KBM-7 (cell line): ENCODE results near the gene EHBP1.

Experiments used
- DNase-seq: peaks from one replicate; pipeline ENCODE4 v3.0.0-alpha.2; 2015
- in situ Hi-C: fragments of 300-500 bp; cut with MboI; formaldehyde crosslinking; loops from 2 replicates; pipeline ENCODE4 v1.14.3; 2020; ENCODE audit warnings: low sequenced_read_pairs, low pct_unique_long_range_greater_than_20kb, mixed read lengths

The EHBP1 gene

GRCh38 chr2:63023444-63023843 is 317.9 kb downstream of the EHBP1 start:
- in situ Hi-C loops = no loop called here

GRCh38 chr2:63027220-63027619 is 321.7 kb downstream of the EHBP1 start:
- no peak for DNase-seq
- in situ Hi-C loops = no loop called here

More at GRCh38 chr2:63023444-63023843, 317.9 kb downstream of the EHBP1 start:
- peak; percentile 79 for DNase-seq

- DNase-seq = no peak
- in situ Hi-C loops = no loop called here
These were observed 323.5 kb downstream of the EHBP1 start for GRCh38 chr2:63029058-63029457.

- DNase-seq = no peak
- in situ Hi-C loops = no loop called here
These were observed 329.0 kb downstream of the EHBP1 start for GRCh38 chr2:63034526-63034925.

DNA sequence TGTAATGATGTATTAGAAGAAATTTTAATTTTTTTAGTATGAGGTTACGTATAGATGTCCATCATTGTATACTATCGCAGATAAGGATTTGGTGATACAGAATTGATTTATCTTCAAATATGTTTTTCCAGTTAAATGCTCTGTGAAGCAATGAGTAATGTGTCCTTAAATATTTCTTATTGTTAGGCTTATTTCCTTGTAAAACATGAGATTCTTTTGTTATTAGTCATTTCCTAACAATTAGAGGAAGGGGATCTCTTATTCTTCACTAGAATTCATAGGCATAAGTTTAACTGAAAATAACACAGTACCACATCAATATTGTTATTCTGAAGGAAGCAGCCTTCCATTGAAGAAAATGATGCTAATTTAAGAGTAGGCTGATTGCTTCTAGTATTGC is 329.7 kb downstream of the EHBP1 start:
- in situ Hi-C loops = no loop called here
- DNase-seq = no peak

GRCh38 chr2:63035660-63036059 is 330.1 kb downstream of the EHBP1 start:
- DNase-seq = no peak
- in situ Hi-C loops = no loop called here

- in situ Hi-C loops = no loop called here
- DNase-seq = no peak
These were observed 332.5 kb downstream of the EHBP1 start for GRCh38 chr2:63038034-63038433.

DNA sequence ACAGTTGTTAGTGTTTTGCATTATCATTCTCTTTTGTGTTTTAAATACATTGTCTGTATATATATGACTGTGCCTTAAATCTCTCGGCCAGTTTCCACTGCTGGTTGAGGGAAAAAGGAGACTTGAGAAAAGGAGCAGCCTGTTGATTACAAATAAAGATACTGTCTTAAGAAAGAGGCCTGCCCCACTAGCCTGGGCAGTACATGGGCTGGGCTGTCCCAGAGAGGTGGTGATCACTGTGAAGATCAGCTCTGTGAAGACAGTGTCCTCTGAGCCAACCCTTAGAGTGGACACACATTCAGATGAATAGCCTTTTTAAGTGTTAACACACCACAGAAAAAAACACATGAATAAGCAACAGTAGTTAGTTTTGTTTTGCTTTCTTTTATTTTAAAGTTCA is 335.1 kb downstream of the EHBP1 start:
- DNase-seq = no peak
- in situ Hi-C loops = no loop called here

DNA sequence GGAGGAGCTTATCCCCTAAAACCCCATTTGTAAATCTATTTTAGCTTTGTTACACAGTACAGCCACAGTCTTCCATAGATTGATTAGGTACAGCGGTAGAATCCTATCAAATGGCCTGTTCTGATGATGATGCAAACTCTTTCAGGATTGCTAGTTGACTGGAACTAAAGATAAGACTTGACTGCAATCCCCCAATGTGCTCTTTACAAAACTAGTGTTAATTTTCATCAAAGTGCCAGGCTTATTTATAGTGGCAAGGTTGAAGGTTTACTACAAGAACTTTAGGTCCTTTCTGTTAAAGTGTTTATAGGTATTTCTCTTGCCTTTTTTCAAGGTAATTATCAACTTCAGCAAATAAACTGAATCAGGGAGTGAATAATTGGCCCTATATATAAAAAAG is 336.1 kb downstream of the EHBP1 start:
- in situ Hi-C loops = no loop called here
- DNase-seq = no peak

DNA sequence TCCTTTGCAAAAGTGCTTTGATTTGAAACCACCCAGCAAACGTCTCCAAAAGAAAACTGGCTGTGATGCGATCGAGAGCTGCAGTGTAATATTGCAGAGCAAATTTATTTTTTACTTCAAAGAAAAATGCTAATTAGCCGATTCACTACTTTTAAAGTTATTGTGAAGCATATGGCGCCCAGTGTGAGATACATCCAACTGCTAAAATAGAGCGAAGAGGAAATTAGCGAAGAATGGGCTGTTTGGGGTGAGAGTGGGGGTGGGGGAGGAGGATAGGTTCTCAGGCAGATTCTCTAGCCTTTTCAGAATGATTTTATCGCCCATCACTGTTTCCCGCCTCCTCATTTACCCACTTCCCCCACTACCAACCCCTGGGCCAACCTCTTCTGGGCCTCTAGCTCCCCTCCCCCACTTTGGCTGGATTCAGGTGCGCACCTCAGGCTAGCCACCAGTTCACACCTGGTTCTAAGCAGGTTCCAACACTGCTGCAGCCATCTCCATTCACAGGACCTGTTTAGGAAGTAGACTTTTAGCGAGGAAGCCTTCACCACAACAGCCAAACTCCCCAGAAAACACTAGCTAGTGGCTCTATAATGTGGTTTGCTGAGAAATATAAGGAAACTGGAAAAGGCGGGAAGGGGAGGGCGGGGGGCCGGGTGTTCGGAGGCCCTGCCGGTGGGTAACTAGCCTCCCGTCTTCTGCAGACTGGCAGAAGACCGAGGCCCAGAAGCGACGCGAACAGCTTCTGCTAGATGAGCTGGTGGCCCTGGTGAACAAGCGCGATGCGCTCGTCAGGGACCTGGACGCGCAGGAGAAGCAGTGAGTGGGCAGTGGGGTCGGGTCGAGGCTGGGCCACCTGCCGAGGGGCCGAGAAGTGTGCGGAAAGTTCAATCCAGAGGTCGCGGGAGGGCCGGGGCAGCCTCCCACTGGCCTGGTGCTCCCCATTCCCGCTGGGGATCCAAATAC is 339.1 kb downstream of the EHBP1 start:
- in situ Hi-C loops = no loop called here
- DNase-seq = no peak

DNA sequence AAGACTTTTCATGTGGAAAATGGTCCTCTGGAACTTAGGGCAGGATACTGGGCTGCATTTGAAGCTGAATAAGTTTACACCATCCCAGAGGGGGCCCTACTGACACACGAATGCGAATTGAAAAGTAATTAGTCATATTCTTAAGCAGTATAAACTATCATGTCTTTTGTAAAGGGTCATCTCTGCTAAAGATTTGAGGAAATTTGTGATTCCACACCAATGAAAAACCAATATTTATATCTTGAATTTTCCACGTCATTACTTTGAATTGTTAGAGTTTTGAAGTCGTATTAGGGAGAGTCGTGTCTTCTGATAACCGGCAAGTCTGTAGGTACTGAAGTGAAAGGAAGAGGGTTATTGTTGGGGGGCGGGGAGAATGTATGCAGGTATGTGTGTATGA is 341.0 kb downstream of the EHBP1 start:
- in situ Hi-C loops = no loop called here
- DNase-seq = no peak

DNA sequence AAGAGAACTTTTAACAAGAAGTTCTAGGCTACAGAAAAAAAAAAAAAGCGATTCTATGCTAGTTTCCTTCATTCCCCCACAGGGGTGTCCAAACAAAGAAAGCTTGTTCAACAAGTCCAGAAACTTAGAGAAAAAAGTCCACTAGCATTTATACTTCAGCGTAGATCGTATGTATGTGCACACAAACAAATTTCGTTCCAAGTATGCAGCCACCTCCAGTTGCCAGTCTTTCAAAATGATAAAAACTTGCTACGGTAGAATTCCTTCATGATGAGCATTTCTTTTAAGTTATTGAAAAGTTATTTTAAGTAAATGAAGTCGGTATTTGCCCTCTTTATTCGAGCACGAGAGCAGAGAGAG is 341.4 kb downstream of the EHBP1 start:
- DNase-seq = no peak
- in situ Hi-C loops = no loop called here

DNA sequence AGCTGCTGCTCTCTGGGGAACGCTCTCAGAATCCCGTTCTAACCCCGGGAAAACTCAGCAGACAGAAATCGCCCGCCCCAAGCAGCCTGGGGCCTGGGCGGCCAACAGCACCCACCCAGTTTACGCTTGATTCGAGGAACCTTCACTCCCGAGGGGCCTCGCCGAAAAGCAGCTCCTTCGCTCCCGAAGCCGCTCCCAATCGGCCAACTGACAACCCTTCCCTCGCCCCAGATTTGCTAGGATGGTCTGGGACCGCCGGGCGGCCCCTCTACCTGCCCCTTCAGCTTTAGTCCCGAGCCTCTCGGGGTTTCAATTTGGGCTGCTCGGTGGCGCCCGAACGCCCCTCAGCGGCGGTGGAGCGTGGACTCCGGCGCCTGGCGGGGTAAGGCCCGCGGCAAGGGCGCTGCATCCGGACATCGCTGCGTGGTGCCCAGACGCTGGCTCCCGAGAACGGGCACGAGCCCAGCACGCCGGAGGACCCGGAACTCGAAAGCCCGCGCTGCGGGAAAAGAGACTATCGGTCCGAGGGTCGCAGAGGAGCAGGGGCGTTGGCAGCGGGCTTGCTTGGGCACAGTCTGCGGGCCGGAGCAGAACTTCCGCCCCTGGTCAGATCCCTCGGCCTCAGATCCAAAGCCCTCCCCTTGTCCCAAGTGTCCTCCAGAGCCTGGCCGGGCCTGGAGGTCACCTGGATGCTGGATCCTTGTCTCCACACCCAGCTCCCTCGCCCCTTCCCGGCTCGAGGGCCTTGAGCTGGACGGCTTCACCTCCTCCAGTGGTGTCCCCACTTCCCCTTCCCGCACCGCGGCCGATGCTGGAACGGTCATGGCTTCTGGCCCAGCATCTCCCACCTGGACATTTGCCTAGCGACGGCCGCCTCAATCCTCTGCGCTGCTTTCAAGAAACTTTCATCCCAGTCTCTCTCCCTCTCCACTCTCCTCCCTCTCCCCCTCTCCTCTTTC is 342.1 kb downstream of the EHBP1 start:
- in situ Hi-C loops = no loop called here

GRCh38 chr2:63048367-63049171 is 343.1 kb downstream of the EHBP1 start:
- in situ Hi-C loops = no loop called here
- DNase-seq = no peak

More for the DNA sequence above, 342.1 kb downstream of the EHBP1 start:
- DNase-seq = no peak

DNA sequence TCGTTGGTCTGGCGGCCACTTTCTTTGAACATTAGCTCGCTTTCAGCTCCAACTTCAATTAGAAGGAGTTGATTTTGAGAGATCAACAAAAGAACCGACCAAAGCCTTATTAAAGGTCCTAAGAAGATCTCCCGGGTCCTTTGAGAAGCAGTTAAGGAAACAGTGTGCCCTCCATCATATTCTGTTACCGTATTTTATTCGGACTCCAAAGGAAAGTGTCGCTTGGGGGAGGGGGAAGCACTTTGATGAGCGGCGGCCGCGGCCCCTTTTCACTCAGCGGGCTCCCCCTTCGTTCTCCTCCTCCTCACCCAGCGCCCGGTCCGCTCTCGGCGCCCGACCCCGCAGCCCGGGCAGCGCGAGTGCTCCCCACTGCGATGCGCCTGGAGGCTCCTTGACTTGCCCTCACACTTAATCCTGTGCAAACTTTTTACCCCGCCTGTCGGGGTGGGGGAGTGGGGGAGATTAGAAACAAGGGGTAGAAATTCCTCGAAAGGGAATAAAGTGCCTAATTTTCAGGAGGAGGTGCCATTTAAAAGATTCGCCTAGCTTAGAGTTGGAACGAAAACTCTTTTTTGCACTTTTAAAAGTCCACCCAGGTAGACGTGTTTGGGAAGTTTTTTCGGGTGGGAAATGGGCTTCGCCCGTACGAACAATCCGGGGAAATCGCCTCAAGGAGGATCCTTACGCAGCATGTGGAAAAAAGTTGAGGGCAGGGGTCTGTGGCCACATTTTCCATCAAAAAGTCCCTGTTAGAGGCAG is 343.9 kb downstream of the EHBP1 start:
- peak; percentile 48 for DNase-seq
- in situ Hi-C loops = no loop called here

- in situ Hi-C loops = no loop called here
- DNase-seq = peak; percentile 78
These were observed 344.4 kb downstream of the EHBP1 start for GRCh38 chr2:63049970-63050333.

DNA sequence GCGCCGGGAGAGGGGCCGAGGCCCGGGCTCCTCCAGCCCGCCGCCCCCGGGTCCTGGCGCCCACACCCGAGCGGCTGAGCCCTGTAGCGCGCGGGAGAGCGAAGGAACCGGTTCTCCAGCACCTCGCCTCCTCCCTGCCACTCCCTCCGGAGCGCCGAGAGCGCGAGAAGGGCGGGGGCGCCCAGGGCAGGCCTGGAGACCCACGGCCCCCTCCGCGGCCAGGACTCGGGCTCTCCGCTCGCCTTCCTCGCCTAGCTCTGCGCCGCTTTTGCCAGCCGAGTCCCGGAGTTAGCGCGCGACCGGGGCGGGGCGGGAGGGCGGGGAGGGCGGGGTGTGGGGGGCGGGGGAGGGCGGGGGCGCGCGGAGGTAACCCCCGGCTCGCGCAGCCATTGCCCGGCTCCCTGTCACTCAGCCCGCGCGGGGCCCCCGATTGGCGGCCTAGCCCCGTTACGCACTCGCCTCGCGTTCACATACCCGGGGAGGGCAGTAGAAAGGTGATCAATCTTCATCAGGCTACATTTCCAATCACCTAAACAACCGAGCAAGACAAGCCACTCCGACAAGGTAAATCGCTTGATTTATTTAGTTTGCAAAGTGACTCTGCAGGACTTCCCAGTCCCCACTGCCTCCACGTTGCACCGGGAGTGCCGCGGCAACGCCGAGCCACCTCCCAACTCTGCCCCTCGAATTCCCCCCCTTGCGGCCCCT is 345.0 kb downstream of the EHBP1 start, which contains the start of gene OTX1:
TSS of gene OTX1 (plus strand) at position 497 of the 708 bp plus-strand sequence. CDS start 2,161 bp downstream, outside the sequence.
- peak; percentile 86 for DNase-seq
- in situ Hi-C loops = no loop called here
